22Rv1 (cell line): Measurements from ENCODE around the gene CCDC32.

Experiments
- CTCF ChIP-seq: fragments of 450-650 bp; IDR thresholded peaks from 2 replicates; pipeline ENCODE4 v1.5.1; 2017; ENCODE audit warnings: mild to moderate bottlenecking
- ZFX ChIP-seq: fragments of 450-650 bp; IDR thresholded peaks from 2 replicates; pipeline ENCODE4 v1.6.1; 2017; ENCODE audit warnings: antibody characterized with exemption, borderline replicate concordance

DNA sequence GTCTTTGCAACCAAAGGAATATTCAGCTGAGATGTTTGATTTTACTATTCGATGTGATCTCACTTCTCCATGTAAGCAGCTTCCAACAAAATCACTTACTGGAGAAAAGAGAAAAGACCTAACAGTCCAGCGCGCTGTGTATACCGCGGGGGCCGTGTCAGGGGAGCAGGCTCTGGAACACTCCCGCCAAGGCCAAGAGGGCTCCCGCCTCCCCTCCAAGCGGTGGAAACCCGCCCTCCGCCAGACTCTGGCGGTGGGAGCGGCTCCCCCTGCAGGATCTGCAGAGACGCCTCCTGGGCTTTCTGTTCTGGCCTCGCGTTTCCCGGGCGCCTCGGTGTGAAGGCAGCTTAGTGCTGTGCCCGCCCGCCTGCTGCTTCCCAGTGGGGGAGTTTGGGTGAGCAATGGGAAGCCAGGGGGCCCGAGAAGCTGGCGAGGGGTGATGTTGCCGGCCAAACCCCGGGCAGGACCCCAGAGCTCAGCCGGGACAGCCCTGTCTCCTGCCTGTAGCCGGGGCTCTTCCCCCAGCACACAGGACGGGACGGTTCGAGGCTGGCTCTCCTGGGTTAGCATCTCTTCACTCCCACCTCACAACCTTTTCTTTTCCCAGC, 57.8 kb downstream of the CCDC32 start:
- TF ChIP-seq CTCF (peak; percentile 89), ZFX (no peak)
